SK-N-SH (cell line): ENCODE data around the gene LCP2. TPM values are rescaled to one million over a fixed set of nuclear protein-coding genes. Genes with fewer than 3 reads are reported as not detected.

ENCODE experiments used
- CTCF ChIA-PET: fragments of 300-600, 350-600 bp; formaldehyde crosslinking; extraction: SDS; loops from one replicate; lab custom pipeline; 2021; lab: Yijun Ruan, JAX
- POLR2A ChIA-PET: fragments of 350-600 bp; sonication (Branson Sonifier 250); formaldehyde crosslinking; extraction: SDS; loops from one replicate; lab custom pipeline; 2020; ENCODE audit warnings: antibody characterized with exemption, inconsistent platforms; lab: Yijun Ruan, JAX
- DNase-seq: peaks from one replicate; pipeline ENCODE4 v3.0.0; 2012
- H2AFZ ChIP-seq: fragments of 200-600 bp; sonication (generic); 2 replicates; pipeline ENCODE4 v1.8.1; 2016; ENCODE audit warnings: antibody characterized with exemption, mild to moderate bottlenecking, low read depth
- H3F3A ChIP-seq: fragments of 200-600 bp; sonication (generic); replicated peaks from 2 replicates; pipeline ENCODE3; 2016; ENCODE audit warnings: antibody characterized with exemption, mild to moderate bottlenecking; ENCODE audit not compliant: insufficient read depth
- H3K27ac ChIP-seq, 2 experiments: fragments of 200-500 bp in 1 of 2; fragments of 200-600 bp in 1 of 2; sonication (Bioruptor generic) in 1 of 2; sonication (generic), shearing (Covaris generic) in 1 of 2; 2 replicates each; pipeline versions ENCODE4 v1.5.1 to v1.6.1; 2014 to 2016; ENCODE audit warnings: low read depth in 2 of 2, inconsistent platforms in 1 of 2, low read length in 1 of 2, mild to moderate bottlenecking in 1 of 2, mixed read lengths in 1 of 2
- H3K27me3 ChIP-seq: fragments of 200-600 bp; sonication (generic), shearing (Covaris generic); 2 replicates; pipeline ENCODE4 v1.6.1; 2016; ENCODE audit warnings: mixed run types; ENCODE audit not compliant: insufficient read depth
- H3K36me3 ChIP-seq, 2 experiments: fragments of 200-500 bp in 1 of 2; fragments of 200-600 bp in 1 of 2; sonication (Bioruptor generic) in 1 of 2; sonication (generic) in 1 of 2; replicated peaks in 1 of 2; 2 replicates each; pipeline versions ENCODE3 to v1.5.1; 2014 to 2016; ENCODE audit warnings: low read length in 1 of 2, mild to moderate bottlenecking in 1 of 2; ENCODE audit not compliant: insufficient read depth in 2 of 2, control insufficient read depth in 1 of 2
- H3K4me1 ChIP-seq, 2 experiments: fragments of 200-500 bp in 1 of 2; fragments of 200-600 bp in 1 of 2; sonication (Bioruptor generic) in 1 of 2; sonication (generic), shearing (Covaris generic) in 1 of 2; 2 replicates each; pipeline versions ENCODE4 v1.5.1 to v1.6.1; 2014 to 2016; ENCODE audit warnings: low read depth in 1 of 2, low read length in 1 of 2, mixed run types in 1 of 2; ENCODE audit not compliant: insufficient read depth in 2 of 2, control insufficient read depth in 1 of 2
- H3K4me2 ChIP-seq: fragments of 200-600 bp; sonication (generic), shearing (Covaris generic); 2 replicates; pipeline ENCODE4 v1.6.1; 2017; ENCODE audit warnings: mixed run types
- H3K4me3 ChIP-seq, 2 experiments: fragments of 200-500 bp in 1 of 2; fragments of 200-600 bp in 1 of 2; sonication (Bioruptor generic) in 1 of 2; sonication (generic), shearing (Covaris generic) in 1 of 2; 2 replicates each; pipeline versions ENCODE4 v1.5.1 to v1.8.1; 2014 to 2016; ENCODE audit warnings: low read depth in 2 of 2, inconsistent platforms in 1 of 2, low read length in 1 of 2, mild to moderate bottlenecking in 1 of 2, mixed read lengths in 1 of 2, moderate library complexity in 1 of 2
- H3K79me2 ChIP-seq: fragments of 200-600 bp; sonication (generic); 2 replicates; pipeline ENCODE4 v1.8.1; 2017; ENCODE audit warnings: mild to moderate bottlenecking; ENCODE audit not compliant: insufficient read depth
- H3K9ac ChIP-seq: fragments of 200-600 bp; sonication (generic); 2 replicates; pipeline ENCODE4 v1.6.1; 2017; ENCODE audit warnings: mixed run types
- H3K9me2 ChIP-seq: fragments of 200-600 bp; sonication (generic); 2 replicates; pipeline ENCODE4 v1.6.1; 2017; ENCODE audit warnings: mixed run types
- H3K9me3 ChIP-seq: fragments of 200-600 bp; sonication (generic); 2 replicates; pipeline ENCODE4 v1.6.1; 2017; ENCODE audit warnings: mixed run types, mild to moderate bottlenecking, moderate library complexity
- H4K20me1 ChIP-seq: fragments of 200-600 bp; sonication (generic); 2 replicates; pipeline ENCODE4 v1.6.1; 2017; ENCODE audit warnings: mild to moderate bottlenecking, mixed run types; ENCODE audit not compliant: insufficient read depth
- CHD2 ChIP-seq: fragments of 150-350 bp; IDR thresholded peaks from 2 replicates; pipeline ENCODE4 v1.6.1; 2018; ENCODE audit warnings: low read length; ENCODE audit not compliant: partially characterized antibody
- CTCF ChIP-seq: fragments of 200-600 bp; sonication (generic); IDR thresholded peaks from 2 replicates; pipeline ENCODE4 v1.6.1; 2017; ENCODE audit warnings: antibody characterized with exemption, mild to moderate bottlenecking, moderate library complexity
- ELF1 ChIP-seq: IDR thresholded peaks from 2 replicates; pipeline ENCODE4 v1.4.0; 2012
- EZH2phosphoT487 ChIP-seq: fragments of 200-600 bp; sonication (generic); IDR thresholded peaks from 2 replicates; pipeline ENCODE4 v1.6.1; 2017; ENCODE audit warnings: low read depth, mixed run types, mild to moderate bottlenecking, antibody characterized with exemption, moderate library complexity, borderline replicate concordance
- FOSL2 ChIP-seq: IDR thresholded peaks from 2 replicates; pipeline ENCODE4 v1.4.0; 2012; ENCODE audit warnings: low read depth, mild to moderate bottlenecking, moderate library complexity, borderline replicate concordance
- FOXJ3 ChIP-seq: sonication (generic); formaldehyde crosslinking; IDR thresholded peaks from 2 replicates; pipeline ENCODE4 v1.5.1; 2020; ENCODE audit warnings: mild to moderate bottlenecking, missing genetic modification reagents
- FOXM1 ChIP-seq: IDR thresholded peaks from 2 replicates; pipeline ENCODE4 v1.4.0; 2012; ENCODE audit warnings: low read depth, mild to moderate bottlenecking
- GABPA ChIP-seq: IDR thresholded peaks from 2 replicates; pipeline ENCODE4 v1.4.0; 2012; ENCODE audit warnings: low read depth, mild to moderate bottlenecking
- IRF3 ChIP-seq: fragments of 150-350 bp; IDR thresholded peaks from 2 replicates; pipeline ENCODE4 v1.6.1; 2016; ENCODE audit warnings: mild to moderate bottlenecking, low read depth, low read length
- MXI1 ChIP-seq: IDR thresholded peaks from 2 replicates; pipeline ENCODE4 v1.6.1; 2012; ENCODE audit warnings: mild to moderate bottlenecking, low read depth, low read length, improper control_type of control experiment
- RAD21 ChIP-seq: IDR thresholded peaks from 2 replicates; pipeline ENCODE4 v1.6.1; 2012; ENCODE audit warnings: mild to moderate bottlenecking, low read length
- RCOR1 ChIP-seq: fragments of 150-350 bp; IDR thresholded peaks from 2 replicates; pipeline ENCODE4 v1.6.1; 2017; ENCODE audit warnings: antibody characterized with exemption, low read length
- RFX5 ChIP-seq: IDR thresholded peaks from 2 replicates; pipeline ENCODE4 v1.6.1; 2012; ENCODE audit warnings: mild to moderate bottlenecking, improper control_type of control experiment, low read length
- RXRA ChIP-seq: IDR thresholded peaks from 2 replicates; pipeline ENCODE4 v1.4.0; 2012; ENCODE audit warnings: low read depth, mild to moderate bottlenecking, borderline replicate concordance
- TAF1 ChIP-seq: IDR thresholded peaks from 2 replicates; pipeline ENCODE4 v1.6.1; 2012; ENCODE audit warnings: low read depth, mild to moderate bottlenecking, low read length, moderate library complexity, borderline replicate concordance
- USF1 ChIP-seq: IDR thresholded peaks from 2 replicates; pipeline ENCODE4 v1.4.0; 2012; ENCODE audit warnings: low read depth, borderline replicate concordance
- USF2 ChIP-seq: fragments of 150-350 bp; IDR thresholded peaks from 2 replicates; pipeline ENCODE4 v1.6.1; 2017; ENCODE audit warnings: antibody characterized with exemption, low read length, low read depth, borderline replicate concordance
- ZBTB33 ChIP-seq: IDR thresholded peaks from 2 replicates; pipeline ENCODE4 v1.4.0; 2012; ENCODE audit warnings: low read depth, borderline replicate concordance
- WGBS: methylation state at CpG from one replicate; pipeline ENCODE4 v1.1.6; 2017; ENCODE audit warnings: low lambda C conversion rate; 5-methylcytosine and 5-hydroxymethylcytosine counted together
- polyA plus RNA-seq, 3 experiments: library from polyadenylated mRNA; depleted of rRNA; stranded (reverse); fragments of >200 nt; gene quantifications; 2 replicates each; pipeline ENCODE4 v1.2.3, GENCODE V29; 2012

Gene LCP2
- polyA plus RNA-seq, 1 of the 3 experiments (the other 2 are of a cell fraction): not detected

GRCh38 chr5:170238456-170239196 lies 59.0 kb downstream of the LCP2 start:
- no peaks in the 10 kb centered on the region for H3K27me3 ChIP-seq
- no peaks in the 10 kb centered on the region for H4K20me1 ChIP-seq
- H2AFZ ChIP-seq: no peak overlapping the region
- H3K27ac ChIP-seq: no peak overlapping the region
- no peaks in the 10 kb centered on the region for H3K36me3 ChIP-seq
- no peak for DNase-seq
- no peaks in the 10 kb centered on the region for H3F3A ChIP-seq
- ChIA-PET POLR2A (no interaction called here), CTCF (interaction anchor here (0.7 to 5.5 kb wide), 6 partner anchors 12 to 1866 kb away, joined by 3 to 41 read pairs (median 3); no protein-coding TSS in a partner anchor)
- no peak overlapping the region for H3K4me3 ChIP-seq
- no peak overlapping the region for H3K4me2 ChIP-seq
- H3K79me2 ChIP-seq: no peaks in the 10 kb centered on the region
- H3K9ac ChIP-seq: no peak overlapping the region
- TF ChIP-seq IRF3 (no peak), USF2 (no peak), RAD21 (no peak), CHD2 (no peak), RXRA (no peak), RCOR1 (no peak), ELF1 (no peak), FOXJ3 (CRISPR knock-in tag) (no peak), EZH2phosphoT487 (no peak), TAF1 (no peak), RFX5 (no peak), FOSL2 (no peak)
- no peaks in the 10 kb centered on the region for H3K4me1 ChIP-seq
- H3K9me2 ChIP-seq: no peaks in the 10 kb centered on the region
- whole genome bisulfite sequencing: 19% methylated on average over 1 of the region's 1 CpG
- no peaks in the 10 kb centered on the region for H3K9me3 ChIP-seq

- Histone ChIP-seq H3K9ac (no peak overlapping the region), H3F3A (no peaks in the 10 kb centered on the region), H3K4me1 (no peaks in the 10 kb centered on the region), H3K27me3 (no peaks in the 10 kb centered on the region; the same call in 1 of the 2 replicates), H3K9me3 (no peaks in the 10 kb centered on the region), H3K36me3 (no peaks in the 10 kb centered on the region), H3K9me2 (no peaks in the 10 kb centered on the region), H4K20me1 (no peaks in the 10 kb centered on the region), H3K4me3 (no peak overlapping the region), H2AFZ (no peak overlapping the region), H3K4me2 (no peak overlapping the region), H3K79me2 (no peaks in the 10 kb centered on the region), H3K27ac (no peak overlapping the region)
- no peak for DNase-seq
- ChIA-PET POLR2A (no interaction called here), CTCF (interaction anchor here (0.7 to 5.5 kb wide), 7 partner anchors 10 to 629 kb away, joined by 3 to 41 read pairs (median 7); no protein-coding TSS in a partner anchor)
- 28% methylated on average over 3 of the region's 3 CpGs for WGBS
- TF ChIP-seq FOXM1: no peak
- TF ChIP-seq CTCF: no peak
- TF ChIP-seq MXI1: no peak
- TF ChIP-seq USF1: no peak
- no peak for TF ChIP-seq RCOR1
- no peak for TF ChIP-seq ZBTB33
- no peak for TF ChIP-seq CHD2
- no peak for TF ChIP-seq TAF1
- no peak for TF ChIP-seq GABPA
Measured at GRCh38 chr5:170235876-170236864, 61.4 kb downstream of the LCP2 start.
